Cardiac septum (tissue), 1 donor: ENCODE data around the gene PPFIBP1. TPM values are rescaled to one million over a fixed set of nuclear protein-coding genes. Genes with fewer than 3 reads are reported as not detected.
"Not testable (repeated sequence)": the region's sequence is repeated elsewhere in the genome, so short reads cannot be mapped to it uniquely, and the experiment has no call there.

Experiments
- DNase-seq: peaks from one replicate; pipeline ENCODE4 v3.0.0-alpha.2; 2020; ENCODE audit warnings: low spot score
- intact Hi-C: fragments of 100-400 bp; cut with DNase I; formaldehyde crosslinking; loops from one replicate; pipeline ENCODE4 v1.14.0; 2022
- total RNA-seq: library from RNA; stranded (reverse); fragmentation: NEBNext Ultra II Directional; extraction: Animal tissue kit (Norgen Biotek cat#: 25700); gene quantifications from one replicate; pipeline ENCODE4 v1.2.1, GENCODE V29; 2021
- donor health status: DM: no; HTN: no; CAD: no.

The PPFIBP1 gene
- total RNA-seq, 1 donor from 2014 or later = 219 TPM

DNA sequence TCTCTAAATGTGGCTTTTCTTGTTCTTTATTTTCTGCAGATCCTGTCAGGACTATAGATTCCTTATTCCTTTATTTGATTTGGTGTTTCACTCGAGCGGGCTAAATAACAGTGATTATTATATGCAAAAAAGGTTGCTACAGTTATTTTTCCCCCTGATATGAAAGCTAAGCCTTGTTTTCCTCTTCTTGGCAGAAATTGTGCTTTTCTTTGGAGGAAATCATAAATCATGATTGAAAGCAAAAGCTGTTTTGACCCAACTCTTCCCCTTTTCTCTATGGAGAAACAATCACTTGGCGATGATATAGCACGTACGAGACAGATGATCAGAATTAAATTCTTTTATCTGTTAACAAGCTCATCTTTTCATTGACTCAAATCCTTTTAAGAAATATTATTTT is 31.4 kb downstream of the PPFIBP1 start:
- intact Hi-C loops = no loop called here

GRCh38 chr12:27555925-27556778 is 32.1 kb downstream of the PPFIBP1 start:
- intact Hi-C loops = no loop called here
- no peak for DNase-seq

More for the DNA sequence above, 31.4 kb downstream of the PPFIBP1 start:
- no peak for DNase-seq

GRCh38 chr12:27560126-27560525 is 36.1 kb downstream of the PPFIBP1 start:
- intact Hi-C loops = no loop called here
- DNase-seq = no peak

DNA sequence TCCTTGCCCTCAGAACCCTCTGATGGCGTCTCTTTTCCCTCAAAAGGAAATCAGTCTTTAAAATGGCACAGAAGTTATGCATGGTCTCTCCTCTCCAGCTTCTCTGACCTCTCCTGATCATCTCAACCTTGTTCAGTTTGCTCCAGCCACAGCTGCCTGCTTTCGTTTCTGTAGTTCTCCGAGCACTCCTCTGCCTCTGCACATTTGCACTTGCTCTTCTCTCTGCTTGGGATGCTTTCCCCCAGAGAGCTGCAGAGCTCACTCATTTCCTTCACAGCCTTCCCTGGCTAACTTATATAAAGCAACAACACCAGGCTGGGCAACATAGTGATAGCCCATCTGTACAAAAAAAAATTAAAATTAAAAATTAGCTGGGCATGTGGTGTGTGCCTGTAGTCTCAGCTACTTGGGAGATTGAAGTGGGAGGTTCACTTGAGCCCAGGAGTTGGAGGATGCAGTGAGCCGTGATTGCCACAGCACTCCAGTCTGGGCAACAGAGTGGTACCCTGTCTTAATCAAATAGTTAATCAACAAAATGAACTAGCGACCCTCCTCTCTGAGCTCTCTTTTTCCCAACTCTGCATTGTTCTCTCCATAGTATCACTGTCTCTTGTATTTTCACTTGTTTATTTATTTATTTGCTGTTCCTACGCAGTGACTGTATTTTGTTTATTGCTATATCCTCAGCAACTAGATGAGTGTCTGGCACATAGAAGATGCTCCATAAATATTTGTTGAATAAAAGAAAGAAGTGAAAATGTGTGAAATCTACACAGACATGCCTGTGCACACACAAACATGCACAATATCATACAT is 37.7 kb downstream of the PPFIBP1 start:
- intact Hi-C loops = no loop called here
- no peak for DNase-seq

DNA sequence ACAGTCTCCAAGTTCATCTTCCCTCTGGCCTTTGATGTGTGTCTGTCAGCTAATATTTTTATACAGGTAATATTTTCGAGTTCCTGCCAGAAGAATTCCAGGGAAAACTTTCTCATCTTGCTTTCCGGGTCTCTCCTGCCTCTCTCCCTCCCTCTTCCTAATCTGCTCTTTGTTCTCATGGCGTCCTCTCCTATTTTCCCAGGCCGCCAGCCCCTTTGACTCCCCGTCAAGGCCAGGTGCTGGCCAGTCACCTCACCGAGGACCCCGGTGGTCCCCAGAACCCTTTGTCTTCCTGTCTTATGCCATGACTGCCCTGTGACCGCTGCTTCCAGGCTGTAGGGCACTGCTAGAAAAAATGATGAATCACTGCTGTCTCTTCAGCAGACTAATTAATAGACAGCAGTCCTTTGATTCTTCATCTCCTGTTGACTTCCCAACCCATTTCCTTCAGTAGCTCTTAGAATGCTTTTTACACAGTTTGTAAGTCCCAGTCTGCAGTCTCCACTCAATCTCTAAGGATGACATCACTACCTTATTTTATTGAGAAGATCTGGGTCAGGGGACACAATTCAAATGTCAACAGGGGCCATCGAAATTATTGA is 40.7 kb downstream of the PPFIBP1 start:
- DNase-seq = no peak
- intact Hi-C loops = no loop called here

GRCh38 chr12:27566159-27566558 is 42.2 kb downstream of the PPFIBP1 start:
- intact Hi-C loops = no loop called here
- DNase-seq = no peak

DNA sequence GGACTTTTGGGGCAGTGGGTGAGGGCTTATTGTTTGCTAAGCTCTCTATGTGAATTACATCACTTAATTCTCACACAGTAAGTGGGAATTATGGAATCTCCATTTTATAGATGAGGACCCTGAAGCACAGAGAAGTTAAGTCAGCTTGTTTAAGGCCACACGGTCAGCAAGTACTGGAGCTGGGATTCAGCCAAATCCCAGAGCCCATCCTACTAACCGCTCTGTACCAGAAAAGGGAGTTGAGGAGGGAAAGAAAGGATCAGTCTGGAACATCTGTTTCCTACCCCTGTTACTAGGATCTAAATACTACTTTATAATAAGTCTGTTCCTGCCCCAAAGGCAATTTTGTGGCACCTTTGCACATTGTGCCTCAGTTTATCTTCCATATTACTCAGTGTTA is 42.6 kb downstream of the PPFIBP1 start:
- intact Hi-C loops = no loop called here
- DNase-seq = no peak

DNA sequence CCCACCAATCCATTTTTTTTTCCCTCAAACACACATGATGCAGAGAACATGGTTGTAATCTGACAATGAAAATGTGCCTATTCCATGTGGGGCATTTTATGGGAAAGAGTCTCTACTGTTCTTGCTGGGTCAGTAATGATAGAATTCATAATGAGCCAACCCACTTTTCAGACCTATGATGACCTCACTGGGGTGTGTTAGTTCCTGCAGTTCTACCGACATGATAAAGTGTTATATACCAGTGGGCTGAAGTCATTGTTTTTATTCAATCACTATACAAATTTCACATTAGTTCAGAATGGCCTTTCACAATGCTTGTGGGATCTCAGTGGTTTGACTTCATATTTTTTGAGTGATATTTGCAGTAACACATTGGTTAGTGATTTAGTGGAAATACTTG is 47.5 kb downstream of the PPFIBP1 start:
- intact Hi-C loops = loop anchor here (10.0 kb wide), 2 partner anchors 47 to 63 kb away; partner anchors contain the start of gene PPFIBP1
- no peak for DNase-seq

- intact Hi-C loops = loop anchor here (10.0 kb wide), 2 partner anchors 48 to 62 kb away; partner anchors contain the start of gene PPFIBP1
- no peak for DNase-seq
Measured at GRCh38 chr12:27572486-27573255, 48.7 kb downstream of the PPFIBP1 start.

DNA sequence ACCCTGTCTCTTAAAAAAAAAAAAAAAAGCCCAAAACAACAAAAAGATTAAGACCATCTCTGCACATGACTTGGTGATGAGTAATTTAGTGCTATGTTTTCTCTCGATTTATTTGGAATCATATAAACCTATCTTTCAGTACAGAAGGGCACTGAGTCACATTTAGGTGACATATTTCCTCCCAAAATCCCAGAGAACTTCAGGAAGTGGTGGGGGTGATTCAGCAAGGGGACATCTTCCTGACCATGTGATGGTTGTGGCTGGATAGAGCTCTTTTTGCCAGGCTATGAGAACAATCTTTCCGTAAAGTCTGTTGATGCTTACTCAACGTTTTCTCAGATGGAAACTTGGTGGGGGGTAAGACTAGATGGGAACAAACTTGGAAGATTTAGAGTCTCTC is 50.0 kb downstream of the PPFIBP1 start:
- intact Hi-C loops = loop anchor here (10.0 kb wide), 2 partner anchors 49 to 61 kb away; partner anchors contain the start of gene PPFIBP1

GRCh38 chr12:27575090-27575761 is 51.2 kb downstream of the PPFIBP1 start:
- intact Hi-C loops = loop anchor here (10.0 kb wide), 2 partner anchors 50 to 60 kb away; partner anchors contain the start of gene PPFIBP1
- DNase-seq = no peak

More for the DNA sequence above, 50.0 kb downstream of the PPFIBP1 start:
- no peak for DNase-seq

DNA sequence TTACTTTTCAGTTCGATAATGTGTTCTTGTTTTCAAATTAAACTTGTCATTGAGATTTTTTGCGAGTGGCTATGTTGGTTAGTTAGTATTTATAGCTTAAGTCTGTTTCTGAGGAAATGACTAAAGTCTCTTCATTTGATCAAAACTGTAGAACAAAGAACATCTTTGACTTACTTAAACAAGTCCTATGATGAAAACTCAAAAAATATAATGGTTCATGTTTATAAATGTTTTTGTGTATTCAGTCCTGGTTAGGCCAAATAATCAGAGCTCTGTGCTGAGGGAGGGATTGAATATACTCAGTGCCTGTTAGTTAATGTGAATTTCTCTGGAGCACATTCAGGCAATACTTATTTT is 51.7 kb downstream of the PPFIBP1 start:
- intact Hi-C loops = loop anchor here (10.0 kb wide), 2 partner anchors 51 to 59 kb away; partner anchors contain the start of gene PPFIBP1
- no peak for DNase-seq

DNA sequence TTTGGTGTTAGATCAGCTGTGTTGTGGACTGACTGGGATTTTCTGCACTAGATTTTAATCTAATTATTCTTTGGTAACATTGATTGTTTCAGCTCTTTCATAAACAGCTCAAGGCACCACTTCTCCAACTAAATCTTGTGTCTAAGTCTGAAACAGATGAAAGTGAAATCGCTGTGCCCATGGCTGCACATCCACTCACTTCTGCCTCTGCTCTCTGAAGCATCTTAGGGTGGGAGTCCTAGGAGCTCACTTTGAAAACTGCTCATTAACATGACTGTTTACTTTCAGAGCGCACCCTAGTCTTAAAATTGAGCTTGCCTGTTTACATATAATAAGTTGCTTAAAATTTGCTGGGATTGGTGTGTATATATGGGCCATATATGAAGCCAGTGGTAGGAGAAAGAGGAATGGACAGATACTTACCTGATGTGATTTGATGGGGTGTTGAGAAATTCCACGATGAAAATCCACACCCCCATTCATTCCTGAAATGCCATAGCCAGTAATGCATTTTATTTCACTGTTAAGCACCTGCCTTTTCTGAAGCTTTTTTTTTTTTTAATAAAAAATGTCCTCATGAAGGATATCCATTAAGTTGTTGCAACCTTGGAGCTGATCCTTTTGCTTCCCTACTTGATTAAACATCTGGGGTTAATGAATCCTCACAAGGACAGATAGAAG is 52.8 kb downstream of the PPFIBP1 start:
- intact Hi-C loops = loop anchor here (10.0 kb wide), 2 partner anchors 52 to 58 kb away; partner anchors contain the start of gene PPFIBP1
- no peak for DNase-seq

DNA sequence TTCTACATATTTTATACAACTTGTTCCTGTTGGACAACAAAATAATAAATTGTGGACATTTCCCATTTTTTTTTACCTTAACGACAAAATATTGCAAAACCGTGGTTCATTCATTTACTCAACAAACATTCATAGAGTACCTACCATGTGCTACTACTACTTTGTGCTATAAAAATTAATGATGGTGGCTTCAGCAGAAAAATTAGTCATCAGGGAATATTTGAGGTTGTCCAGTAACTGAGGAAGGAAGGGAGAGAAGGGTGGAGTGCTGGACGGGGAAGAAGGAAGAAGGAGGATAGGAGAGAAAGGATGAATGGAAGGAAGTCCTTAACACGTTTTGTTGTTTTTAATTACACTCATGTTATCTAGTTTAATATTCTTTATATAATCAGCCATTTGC is 53.7 kb downstream of the PPFIBP1 start:
- intact Hi-C loops = loop anchor here (10.0 kb wide), 2 partner anchors 53 to 57 kb away; partner anchors contain the start of gene PPFIBP1
- no peak for DNase-seq

- intact Hi-C loops = loop anchor here (10.0 kb wide), 2 partner anchors 54 to 56 kb away; partner anchors contain the start of gene PPFIBP1
- no peak for DNase-seq
Measured at GRCh38 chr12:27578689-27579372, 54.8 kb downstream of the PPFIBP1 start.

GRCh38 chr12:27580561-27581330 is 56.7 kb downstream of the PPFIBP1 start:
- intact Hi-C loops = no loop called here
- DNase-seq = no peak

- intact Hi-C loops, DNase-seq: not testable (repeated sequence)
Measured at GRCh38 chr12:27581331-27581671, 57.3 kb downstream of the PPFIBP1 start.
